Neural cell (in vitro differentiated cells): Measurements from ENCODE around the gene SMIM35.

Experiments
- POLR2AphosphoS5 ChIP-seq: IDR thresholded peaks from 2 replicates; pipeline ENCODE4 v1.6.1; 2012
- SMC3 ChIP-seq: fragments of 450-650 bp; conservative IDR thresholded peaks from 2 replicates; pipeline ENCODE4 v1.6.1; 2014; ENCODE audit warnings: antibody characterized with exemption, mild to moderate bottlenecking, moderate library complexity; ENCODE audit not compliant: poor library complexity
- TAF1 ChIP-seq: IDR thresholded peaks from 2 replicates; pipeline ENCODE4 v1.6.1; 2012; ENCODE audit warnings: low read depth
- TF ChIP-seq, protein P1 (sequence below): fragments of 450-650 bp; IDR thresholded peaks from 2 replicates; pipeline ENCODE4 v1.5.1; 2014; ENCODE audit warnings: antibody characterized with exemption, mild to moderate bottlenecking, moderate library complexity; ENCODE audit not compliant: poor library complexity, severe bottlenecking

GRCh38 chr11:118128310-118128709 is 41.5 kb upstream of the SMIM35 start:
- TF ChIP-seq POLR2AphosphoS5 (no peak), SMC3 (no peak), TAF1 (no peak)
- TF ChIP-seq, protein P1, sequence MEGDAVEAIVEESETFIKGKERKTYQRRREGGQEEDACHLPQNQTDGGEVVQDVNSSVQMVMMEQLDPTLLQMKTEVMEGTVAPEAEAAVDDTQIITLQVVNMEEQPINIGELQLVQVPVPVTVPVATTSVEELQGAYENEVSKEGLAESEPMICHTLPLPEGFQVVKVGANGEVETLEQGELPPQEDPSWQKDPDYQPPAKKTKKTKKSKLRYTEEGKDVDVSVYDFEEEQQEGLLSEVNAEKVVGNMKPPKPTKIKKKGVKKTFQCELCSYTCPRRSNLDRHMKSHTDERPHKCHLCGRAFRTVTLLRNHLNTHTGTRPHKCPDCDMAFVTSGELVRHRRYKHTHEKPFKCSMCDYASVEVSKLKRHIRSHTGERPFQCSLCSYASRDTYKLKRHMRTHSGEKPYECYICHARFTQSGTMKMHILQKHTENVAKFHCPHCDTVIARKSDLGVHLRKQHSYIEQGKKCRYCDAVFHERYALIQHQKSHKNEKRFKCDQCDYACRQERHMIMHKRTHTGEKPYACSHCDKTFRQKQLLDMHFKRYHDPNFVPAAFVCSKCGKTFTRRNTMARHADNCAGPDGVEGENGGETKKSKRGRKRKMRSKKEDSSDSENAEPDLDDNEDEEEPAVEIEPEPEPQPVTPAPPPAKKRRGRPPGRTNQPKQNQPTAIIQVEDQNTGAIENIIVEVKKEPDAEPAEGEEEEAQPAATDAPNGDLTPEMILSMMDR: no peak
